ENCODE measurements around the gene UBASH3A.

- no peak for TF ChIP-seq POLR2A (IDR thresholded peaks at IDR 0.05)
- TF ChIP-seq, protein P1, sequence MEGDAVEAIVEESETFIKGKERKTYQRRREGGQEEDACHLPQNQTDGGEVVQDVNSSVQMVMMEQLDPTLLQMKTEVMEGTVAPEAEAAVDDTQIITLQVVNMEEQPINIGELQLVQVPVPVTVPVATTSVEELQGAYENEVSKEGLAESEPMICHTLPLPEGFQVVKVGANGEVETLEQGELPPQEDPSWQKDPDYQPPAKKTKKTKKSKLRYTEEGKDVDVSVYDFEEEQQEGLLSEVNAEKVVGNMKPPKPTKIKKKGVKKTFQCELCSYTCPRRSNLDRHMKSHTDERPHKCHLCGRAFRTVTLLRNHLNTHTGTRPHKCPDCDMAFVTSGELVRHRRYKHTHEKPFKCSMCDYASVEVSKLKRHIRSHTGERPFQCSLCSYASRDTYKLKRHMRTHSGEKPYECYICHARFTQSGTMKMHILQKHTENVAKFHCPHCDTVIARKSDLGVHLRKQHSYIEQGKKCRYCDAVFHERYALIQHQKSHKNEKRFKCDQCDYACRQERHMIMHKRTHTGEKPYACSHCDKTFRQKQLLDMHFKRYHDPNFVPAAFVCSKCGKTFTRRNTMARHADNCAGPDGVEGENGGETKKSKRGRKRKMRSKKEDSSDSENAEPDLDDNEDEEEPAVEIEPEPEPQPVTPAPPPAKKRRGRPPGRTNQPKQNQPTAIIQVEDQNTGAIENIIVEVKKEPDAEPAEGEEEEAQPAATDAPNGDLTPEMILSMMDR (IDR thresholded peaks at IDR 0.05) = no peak
Observed at GRCh38 chr21:42459546-42460215, 56.0 kb downstream of the UBASH3A start.
